Hematopoietic multipotent progenitor cell (in vitro differentiated cells): ENCODE measurements around the gene HOXA7. TPM values are rescaled to one million over a fixed set of nuclear protein-coding genes. Genes with fewer than 3 reads are reported as not detected.

Source experiments
- DNase-seq, 3 donors: peaks; one replicate each; pipeline ENCODE4 v3.0.0-alpha.2; 2011 to 2015; ENCODE audit warnings: low read depth in 2 of 3, low spot score in 2 of 3
- total RNA-seq: library from RNA; depleted of rRNA; stranded (reverse); fragments of >200 nt; gene quantifications from one replicate; pipeline ENCODE4 v1.2.3, GENCODE V29; 2012

HOXA7 gene
- total RNA-seq, 1 donor, result 13.2 TPM

DNA sequence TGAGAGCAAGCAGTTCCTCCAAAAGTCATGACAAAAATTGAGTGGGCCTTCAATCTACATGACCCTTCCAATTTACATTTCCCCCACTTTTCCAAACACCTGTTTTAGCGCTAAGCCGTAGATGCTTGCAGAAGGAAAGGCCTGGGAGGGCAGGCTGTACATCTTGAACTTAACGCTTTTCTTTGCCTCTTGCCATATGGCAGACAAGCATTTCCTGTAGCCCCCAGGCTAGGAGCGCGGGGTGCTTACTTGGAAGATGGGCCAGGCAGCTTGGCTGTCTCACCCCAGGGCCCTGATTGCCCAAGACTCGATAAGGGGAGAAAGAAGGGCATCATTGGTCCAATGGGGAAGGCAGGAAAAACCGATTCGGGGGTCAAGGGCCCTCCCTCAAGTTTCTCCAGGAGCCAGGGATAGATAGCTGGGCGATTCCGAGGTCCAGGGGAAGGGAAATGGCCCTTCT is 15.9 kb upstream of the HOXA7 start:
- DNase-seq, result no peak

DNA sequence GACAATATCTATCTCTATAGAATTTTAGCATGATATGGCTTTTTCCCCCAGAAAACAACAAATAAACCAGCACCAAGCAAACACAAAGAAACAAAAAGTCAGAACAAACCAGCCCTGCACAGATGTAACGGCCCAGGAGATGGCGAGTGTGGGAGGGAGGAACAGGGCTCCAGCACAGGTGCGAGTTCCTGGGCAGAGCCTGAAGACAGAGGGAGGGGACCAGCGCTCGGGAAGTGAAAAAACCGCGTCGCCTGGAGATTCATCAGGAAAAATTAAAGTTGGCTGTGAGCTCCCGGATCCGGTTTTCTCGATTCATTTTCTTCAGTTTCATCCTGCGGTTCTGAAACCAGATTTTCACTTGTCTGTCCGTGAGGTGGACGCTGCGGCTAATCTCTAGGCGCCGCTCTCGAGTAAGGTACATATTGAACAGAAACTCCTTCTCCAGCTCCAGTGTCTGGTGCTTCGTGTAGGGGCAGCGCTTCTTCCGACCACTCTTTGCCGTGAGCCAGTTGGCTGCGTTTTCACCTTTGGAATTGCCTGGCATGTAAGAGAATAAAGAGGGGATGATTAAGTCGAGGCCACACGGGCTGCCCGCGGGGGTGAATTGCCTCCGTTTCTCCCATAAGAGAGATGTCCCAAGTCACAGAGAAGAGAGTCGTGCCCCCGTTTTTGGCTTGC is 15.3 kb upstream of the HOXA7 start:
- no peak for DNase-seq

DNA sequence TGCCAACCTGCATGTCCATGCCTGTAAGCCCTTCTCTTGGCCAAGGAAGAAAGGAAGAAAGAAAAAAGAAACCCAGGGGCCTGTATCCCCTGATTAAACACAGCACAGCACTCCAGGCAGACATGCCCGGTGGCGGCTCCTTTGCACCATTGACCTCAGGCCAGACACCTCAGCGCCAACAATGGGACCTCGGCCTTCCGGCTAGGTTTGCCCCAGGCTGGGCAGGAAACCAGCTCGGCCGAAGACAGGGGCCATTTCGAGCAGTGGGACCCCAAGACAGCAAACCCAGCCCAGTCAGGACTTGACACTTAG is 14.8 kb upstream of the HOXA7 start:
- no peak for DNase-seq

DNA sequence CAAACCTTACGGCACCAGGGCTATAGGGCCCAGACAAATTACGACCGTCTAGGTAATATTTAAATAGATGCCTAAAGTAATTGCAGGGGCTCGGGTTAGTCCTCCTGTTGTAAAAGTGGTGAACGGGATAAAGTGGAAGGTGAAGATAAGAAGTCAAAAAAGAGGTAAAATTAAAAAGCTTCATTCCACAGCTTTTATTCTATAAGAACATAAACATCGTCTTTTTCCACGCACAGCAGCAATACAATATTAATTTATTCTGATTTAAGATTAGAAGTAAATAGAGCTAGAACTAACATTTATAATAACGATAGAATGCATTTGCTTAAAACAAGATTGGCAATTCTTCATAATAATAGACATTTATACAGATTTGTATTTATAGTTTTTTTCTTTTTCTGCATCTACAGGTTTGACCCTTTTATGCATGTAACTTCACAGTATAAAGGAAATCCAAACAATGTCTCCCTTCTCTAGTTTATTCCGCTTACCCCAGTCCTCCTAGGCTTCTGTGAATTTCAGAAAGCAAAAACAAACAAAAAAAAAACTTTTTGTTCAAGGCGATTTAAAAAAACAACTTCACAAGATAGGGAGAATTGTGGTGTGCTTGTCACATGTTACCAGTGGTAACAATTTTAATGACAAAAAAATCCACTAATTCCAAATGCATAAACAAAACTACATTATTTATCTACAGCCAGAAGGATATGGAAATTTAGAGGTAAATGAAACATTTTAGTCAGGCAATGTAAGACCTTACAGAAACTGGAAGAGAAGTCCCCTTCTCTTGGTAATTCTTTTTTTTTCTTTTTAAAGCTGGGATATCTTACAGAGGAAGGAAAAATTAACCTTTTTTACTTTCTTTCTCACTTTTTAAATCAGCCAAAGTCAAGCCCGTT is 14.2 kb upstream of the HOXA7 start:
- DNase-seq, result peak in 1 of 3 donors; percentile 39

DNA sequence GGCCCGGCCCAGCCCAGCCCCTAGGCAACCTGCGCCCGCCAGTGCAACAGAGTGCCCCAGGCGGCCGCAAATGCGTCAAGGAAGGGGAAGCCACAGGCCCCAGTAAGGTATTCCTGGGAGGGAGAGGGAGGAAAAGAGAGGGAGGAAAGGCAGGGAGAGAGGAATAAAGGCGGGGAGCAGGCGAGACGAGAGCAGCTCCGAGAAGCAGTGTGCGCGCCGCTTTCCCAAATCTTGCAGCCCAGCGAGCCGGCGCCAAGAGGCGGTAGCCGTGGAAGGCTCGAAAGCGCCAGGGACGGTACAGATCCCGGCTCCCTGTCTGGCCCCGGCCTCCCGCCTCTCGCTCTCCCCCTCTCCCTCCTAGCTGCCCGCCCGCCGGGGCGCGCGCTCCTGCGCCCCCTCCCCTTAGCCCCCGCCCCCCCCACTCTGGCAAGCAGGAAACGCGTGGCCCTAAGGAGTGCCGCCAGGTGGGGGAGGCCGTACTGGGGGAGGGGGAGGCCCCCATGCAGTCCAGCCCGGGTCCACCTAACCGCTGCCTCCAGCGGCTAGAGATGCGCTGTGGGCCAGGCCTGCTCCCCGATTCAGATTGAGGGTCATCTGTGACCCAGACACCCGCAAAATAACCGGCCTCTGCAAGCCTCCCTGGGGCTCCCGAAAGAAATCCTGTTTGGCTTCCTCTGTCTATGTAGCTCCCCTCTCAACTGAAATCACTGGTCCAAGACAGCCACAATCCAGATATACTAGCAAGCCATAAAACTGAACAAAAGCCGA is 13.4 kb upstream of the HOXA7 start:
- DNase-seq, result peak in 2 of 3 donors; percentile 33 to 61

DNA sequence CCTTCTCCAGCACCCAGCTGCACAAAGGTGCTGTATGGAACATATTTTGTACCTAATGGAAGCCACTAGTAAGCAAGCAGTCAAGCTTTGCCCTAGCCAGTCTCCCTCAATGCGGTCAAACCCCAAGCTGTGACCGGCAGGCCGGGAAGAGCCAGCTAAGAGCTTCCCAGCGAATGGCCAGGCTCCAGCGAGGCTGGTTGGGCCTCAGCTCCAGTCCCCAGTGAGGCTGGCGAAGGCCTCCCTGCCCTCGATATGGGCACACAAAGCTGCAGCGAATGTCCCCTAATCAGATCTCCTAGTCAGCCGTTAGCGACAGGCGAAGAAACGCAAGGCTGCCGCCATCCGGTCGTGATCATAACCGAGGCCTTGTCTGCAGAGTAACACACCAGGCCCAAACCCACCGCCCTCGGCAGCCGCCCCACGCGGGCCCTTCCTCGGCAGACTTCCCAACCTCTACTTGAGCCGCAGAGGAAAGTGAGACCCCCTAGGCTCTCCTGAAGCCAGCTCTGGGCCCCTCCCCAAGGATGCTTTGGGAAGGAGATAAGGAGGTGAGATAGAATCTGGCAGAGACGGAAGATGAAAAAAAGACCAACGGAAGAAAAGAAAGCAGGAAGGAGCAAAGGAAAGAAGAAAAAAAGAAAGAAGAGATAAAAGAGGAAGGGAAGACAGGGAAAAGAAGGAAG is 11.9 kb upstream of the HOXA7 start:
- peak in 2 of 3 donors; percentile 86 to 92 for DNase-seq

DNA sequence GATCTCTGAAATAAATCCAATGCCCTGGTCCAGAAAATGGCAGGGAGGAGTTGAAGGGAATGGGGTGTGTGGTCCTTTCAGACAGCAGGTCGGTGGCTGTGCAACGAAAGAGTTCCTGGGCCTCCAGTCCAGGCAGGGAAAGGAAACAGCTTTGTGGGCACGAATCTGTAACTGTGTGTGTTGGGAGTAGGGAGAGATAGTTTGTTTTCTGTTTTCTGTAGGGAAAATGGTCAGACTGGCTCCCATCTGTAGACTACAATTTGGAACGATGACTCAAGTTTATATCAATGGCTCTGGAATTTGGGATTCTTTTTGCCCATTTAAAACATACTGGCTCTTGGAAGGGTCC is 11.4 kb upstream of the HOXA7 start:
- no peak for DNase-seq

DNA sequence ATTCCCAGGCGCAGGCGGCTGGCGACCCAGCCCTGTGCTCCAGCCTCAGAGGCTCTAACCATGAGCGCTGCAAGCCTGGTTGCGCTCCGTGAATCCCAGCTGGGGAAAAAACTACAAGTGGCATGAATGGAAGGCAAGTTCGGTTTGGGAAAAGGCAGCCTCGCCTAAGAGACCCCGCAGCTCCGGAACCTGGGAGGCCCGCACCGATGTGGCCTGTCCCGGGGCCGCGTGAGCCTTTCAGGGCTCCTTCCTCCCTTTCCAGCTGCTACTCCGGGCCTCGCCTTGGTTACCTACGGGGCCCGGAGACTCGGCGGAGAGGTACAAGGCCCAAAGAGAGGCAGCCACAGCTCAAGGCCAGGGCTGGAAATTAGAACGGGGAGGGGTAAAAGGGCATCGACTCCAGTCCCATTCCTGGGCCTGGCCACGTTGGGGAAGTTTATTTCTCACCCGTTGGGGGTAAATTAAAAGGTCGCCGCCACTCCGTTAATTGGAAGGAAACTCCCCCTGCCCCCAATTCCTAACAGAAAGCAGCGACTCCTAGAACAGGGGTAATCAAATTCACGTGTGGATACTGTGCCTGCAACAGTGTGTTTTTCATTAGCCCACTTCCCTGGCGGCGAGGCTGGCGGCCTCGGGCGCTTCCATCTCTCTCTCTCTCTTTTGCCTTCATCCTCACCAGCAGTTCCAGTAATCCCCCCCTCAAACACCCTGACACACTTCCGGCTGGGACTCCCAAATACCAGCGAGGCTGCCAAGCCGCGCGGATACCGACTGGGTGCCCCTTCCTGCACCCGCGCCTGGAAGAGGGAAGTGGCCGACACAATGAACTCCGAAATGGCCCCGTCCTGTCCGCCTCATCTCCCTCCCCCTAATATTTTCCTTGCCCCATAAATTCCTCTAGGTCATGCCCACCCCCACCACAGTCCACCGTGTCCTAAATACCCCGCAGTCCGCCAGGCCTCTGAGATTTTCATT is 10.3 kb upstream of the HOXA7 start:
- peak in 1 of 3 donors; percentile 43 for DNase-seq

DNA sequence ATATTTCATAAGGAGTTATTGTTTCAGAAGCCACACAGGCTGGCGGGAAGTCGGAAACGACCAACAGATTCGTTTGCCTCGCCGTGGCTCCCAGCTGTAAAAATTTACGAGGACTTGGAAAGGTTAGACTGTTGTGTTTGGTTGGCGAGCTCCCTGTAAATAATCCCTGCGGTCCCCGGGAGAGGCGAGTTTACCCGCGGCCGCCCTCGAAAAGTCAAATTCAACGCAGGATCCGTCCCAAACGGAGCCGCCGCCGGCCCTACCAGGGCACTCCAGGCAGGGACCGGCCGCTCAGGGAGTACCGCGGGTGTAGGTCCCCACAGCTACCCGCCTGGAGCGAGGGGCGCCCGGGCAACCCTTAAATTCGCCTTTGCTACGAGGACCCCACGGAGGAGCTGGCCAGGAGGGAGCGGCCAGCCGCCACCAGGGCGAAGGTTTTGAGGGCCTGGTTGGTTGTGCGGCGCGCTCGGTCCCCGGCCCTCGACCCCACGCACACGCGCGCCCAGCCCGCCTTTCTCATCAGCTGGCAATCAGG is 9.6 kb upstream of the HOXA7 start:
- no peak for DNase-seq

DNA sequence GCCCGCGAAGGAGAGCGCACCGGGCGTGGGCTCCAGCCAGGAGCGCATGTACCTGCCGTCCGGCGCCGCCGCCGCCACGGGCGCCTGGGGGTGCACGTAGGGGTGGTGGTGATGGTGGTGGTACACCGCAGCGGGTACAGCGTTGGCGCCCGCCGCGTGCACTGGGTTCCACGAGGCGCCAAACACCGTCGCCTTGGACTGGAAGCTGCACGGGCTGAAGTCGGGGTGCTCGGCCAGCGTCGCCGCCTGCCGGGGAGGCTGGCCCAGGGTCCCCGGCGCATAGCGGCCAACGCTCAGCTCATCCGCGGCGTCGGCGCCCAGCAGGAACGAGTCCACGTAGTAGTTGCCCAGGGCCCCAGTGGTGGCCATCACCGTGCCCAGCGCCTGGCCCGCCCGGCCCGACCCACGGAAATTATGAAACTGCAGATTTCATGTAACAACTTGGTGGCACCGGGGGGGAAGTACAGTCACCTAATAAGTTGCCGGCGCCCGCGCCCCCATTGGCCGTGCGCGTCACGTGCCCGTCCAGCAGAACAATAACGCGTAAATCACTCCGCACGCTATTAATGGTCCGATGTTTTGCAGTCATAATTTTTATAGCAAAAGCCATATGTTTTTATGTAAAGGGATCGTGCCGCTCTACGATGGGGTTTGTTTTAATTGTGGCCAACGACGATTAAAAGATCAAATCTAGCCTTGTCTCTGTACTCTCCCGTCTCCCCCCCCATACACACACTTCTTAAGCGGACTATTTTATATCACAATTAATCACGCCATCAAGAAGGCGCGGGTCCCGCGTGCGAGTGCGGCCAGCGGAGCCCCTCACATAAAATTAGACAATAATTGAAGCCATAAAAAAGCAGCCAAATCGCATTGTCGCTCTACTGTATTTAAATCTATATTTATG is 8.9 kb upstream of the HOXA7 start, which contains the start of gene HOXA9:
Gene HOXA9, minus strand, starts transcription at position 449 of the 907 bp plus-strand sequence. Its CDS starts 80 bp downstream, at position 369.
- DNase-seq, result peak in 2 of 3 donors; percentile 95 to 96

DNA sequence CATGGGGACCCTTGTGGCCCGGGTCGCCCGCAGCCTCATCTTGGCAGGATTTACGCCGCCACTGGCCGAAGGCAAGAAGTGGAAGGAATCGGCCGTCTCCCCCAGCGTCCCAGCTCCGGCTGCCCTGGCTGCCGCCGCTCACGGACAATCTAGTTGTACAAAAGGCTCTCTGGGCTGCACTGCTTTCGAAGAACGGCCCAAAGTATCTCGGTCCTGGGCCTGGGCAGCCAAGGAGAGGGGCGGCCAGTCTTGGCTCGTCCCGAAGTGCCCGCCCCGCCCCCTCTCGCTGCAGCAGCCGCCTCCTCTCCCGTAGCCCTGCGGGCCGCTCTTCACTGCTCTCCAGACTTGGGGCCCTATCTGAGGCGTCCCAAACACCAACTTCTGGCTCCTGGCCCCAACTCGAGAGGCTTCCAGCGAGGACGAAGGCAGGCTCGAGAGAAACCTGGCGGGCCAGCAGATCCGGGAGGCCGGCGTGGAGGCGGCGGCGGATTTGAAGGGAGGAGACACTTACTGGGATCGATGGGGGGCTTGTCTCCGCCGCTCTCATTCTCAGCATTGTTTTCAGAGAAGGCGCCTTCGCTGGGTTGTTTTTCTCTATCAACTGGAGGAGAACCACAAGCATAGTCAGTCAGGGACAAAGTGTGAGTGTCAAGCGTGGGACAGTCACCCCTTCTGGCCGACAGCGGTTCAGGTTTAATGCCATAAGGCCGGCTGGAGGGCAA is 8.1 kb upstream of the HOXA7 start:
- peak in 1 of 3 donors; percentile 57 for DNase-seq

DNA sequence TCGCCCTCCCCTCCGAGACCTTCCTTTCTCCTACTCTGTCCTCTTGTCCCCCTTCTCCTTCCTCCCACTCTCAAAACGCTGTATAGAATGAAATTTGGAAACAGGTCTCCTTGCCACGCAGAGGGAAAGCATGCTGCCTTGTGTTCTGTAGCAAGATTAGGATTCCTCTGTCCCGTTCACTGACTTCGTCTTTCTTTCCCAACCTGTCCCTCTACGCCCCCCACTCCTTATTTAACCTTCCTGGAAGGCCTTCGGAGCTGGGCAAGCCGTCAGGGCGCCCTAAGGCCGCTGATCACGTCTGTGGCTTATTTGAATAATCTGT is 7.5 kb upstream of the HOXA7 start:
- DNase-seq, result no peak

DNA sequence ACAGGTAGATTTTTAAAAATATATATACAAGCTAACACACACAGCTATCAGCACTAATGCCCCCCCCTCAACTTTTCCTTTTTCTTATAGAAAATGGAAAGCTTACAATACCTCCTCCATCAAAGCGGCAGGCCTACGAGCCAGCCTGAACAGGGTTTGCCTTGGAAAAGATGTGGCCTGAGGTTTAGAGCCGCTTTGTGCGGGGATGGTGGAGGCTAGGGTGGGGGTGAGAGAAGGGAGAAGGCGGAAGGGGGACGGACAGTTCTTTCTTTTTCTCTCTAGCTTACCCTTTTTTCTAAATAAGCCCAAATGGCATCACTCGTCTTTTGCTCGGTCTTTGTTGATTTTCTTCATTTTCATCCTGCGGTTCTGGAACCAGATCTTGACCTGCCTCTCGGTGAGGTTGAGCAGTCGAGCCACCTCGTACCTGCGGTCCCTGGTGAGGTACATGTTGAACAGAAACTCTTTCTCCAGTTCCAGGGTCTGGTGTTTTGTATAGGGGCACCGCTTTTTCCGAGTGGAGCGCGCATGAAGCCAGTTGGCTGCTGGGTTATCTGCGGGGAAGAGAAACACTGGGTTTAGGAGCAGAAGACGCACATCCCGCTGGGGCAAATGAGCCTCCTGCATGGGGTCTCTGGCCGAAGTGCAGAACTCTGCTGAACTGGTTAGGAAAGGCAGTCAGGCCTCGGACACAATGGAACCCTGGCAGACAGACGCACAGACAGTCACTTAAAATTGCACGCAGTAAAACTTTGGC is 7.0 kb upstream of the HOXA7 start:
- peak in 1 of 3 donors; percentile 7 for DNase-seq

DNA sequence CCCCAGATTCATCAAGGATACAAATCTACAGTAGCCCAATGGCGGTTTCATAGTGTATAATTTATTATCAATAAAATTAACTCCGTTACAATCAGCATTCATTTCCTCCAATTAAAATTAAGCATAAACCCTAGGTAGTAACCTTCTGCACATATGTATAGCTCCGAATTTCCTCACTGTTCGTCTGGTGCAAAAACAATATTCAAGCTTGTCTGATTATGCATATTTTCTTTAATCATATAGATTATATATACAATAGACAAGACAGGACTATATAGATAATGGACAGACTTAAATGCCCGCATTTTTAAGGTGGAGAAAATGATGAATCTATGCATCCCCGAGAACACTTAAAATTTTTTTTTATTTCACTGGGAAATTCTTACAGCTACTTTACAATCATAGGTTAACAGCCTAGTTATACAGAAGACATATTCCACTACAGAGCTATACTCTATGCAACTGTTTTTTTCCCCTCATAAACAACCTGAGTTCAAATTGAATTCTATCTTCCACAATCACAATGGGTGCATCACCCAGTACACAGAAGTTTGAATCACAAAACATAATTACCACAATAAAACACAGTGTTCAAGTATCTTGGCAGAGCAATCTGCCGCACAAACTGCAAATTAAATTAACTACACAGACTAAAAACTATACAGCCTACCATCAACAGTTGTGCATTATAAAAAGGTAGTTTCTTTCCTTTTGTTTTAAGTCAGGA is 6.2 kb upstream of the HOXA7 start:
- no peak for DNase-seq

DNA sequence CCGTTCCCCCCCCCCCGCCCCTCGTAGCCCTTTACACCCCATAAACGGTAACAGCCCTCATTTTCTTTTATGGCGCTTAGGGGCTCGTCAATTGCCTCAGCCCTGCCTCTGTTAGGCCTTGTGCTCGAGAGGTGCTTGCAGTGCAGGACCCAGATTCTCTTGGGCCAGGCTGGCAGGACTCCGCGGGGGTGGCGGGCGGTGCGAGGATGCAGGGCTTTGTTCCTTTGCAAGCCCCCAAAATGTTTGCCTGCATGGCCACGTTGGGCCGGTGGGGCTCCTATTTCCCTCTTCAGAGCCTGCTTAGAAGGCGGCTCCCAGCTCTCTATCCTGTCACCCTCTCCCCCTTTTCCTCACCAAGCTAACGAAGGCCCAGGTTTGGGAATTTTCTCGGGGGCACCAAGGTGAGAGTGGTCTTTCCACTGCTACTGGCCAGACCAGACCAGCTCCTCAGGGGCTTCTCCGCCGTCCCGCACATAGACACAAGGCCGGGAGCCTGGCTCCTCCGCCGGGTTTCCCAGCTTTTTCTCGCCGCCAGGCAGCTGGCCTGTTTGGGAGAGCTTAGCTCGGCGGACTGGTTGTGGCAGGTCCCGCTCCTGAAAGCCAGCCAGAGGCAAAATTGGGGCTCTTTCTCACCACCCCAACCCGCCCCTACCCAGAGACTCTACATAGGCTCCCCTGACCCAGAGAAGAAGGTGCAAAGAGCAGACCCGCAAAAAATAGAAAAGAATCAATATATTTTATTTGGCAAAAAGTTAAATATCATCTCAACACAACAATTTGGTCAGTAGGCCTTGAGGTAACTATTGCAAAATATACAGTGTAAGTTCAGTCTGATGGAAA is 5.5 kb upstream of the HOXA7 start:
- DNase-seq, result no peak
